GM21360 (cell line): ENCODE results near the gene DCC.

ENCODE experiments used
- ATAC-seq: cut with Tn5 transposase; IDR thresholded peaks from one replicate; pipeline ENCODE4 v1.9.1; 2021; ENCODE audit warnings: mild to moderate bottlenecking, moderate library complexity; ENCODE audit not compliant: unreplicated experiment

The DCC gene

DNA sequence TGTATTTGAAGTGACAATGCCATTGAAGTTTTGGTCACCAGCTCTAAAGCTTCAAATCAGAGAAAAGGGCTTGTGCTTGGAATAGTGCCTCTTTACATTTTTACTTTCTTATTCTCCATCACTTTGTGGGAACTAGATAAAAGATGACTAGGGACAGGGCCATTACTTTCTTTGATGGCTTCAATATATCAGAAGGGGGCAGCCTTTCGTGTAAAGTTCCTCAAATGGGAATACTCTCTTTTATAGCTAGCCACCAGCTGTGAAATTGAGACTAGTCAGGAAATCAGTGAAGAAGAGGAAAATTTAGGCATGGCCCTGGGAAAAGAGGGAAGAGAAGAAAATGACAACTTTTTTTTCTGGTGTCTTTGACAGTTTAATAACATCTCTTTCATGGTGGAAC, 242.5 kb downstream of the DCC start:
- ATAC-seq, result no peak

DNA sequence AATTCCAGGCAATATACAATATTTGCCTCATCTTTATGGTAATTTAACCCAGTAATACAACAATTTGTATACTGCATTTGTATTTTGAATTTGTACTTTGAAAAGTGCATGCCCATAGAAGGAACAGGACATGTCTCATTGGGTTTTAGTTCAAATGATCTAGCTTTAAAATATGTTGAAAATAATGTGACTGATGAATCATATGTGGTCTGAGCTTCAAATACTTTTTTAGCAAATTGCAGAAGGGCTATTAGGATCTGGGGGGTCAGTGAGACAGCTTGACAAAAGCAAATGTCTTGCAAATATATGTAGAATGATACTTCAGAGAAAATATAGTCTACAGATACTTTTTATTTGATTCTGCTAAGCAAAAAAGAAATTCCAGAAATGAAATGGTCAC, 248.9 kb downstream of the DCC start:
- ATAC-seq, result no peak

DNA sequence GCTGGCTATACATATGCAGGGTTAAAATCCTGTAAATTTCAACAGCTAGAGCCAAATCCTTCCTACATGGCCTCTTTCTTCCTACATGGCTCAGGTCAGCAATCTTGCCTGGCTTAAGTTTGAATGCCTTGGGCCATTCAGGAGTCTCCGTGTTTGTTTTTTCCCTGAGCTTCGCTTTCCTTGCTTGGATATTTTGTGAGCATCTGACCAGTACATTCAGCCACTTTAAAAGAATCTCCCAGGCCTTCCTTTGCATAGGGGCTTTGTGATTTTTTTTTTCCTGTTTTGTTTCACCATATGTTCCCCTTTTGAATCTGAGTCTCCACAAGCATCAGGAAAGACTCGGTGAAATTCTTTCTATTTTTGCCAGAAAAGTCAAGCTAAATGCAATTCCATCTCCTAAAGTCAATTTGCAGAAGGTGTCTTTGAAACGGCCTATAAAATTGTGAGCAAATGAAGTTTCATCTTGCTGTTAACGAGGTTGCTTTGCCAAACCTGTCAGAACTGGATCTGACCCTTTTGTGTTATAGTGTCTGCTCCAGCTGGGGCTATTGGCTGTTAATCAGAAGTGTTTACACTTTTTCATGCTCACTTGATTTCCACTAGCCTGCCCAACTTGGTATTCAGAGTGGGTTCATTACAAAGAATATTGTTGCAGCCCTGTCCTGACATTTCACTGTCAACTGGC, 256.9 kb downstream of the DCC start:
- no peak for ATAC-seq

DNA sequence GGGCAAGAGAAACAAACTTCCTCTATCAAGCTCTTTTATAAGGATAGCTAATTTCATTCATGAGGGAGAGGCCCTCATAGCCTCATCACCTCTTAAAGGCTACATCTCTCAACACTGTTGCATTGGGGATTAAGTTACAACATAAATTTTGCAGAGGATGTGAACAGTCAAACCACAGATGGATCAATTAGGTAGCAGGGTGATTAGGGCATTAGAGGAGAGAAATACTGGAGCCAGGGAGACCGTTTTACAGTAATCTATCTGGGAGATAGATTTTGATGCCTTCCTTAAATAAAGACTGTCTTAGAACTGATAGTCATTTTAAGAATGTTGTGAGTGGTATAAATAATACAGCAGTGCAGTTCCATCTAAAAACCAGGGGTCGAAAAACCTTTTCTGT, 258.9 kb downstream of the DCC start:
- ATAC-seq, result no peak

DNA sequence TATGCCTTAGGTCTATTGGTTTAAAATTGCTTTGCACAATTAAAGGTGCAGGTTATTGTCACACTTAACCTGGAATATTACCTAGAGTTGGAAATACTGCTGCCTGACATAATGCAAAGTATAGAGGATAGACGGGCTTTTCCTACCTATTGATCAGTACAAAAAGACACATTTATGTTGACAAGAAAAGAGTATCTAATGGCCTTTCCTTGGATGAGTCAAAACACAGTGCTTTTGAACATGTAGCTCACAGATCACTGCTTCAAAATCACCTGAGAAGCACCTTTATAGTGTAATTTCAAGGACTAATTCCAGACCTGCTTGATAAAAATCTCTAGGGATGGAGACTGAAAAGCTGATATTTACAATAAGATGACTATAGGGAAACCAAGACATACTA, 262.8 kb downstream of the DCC start:
- ATAC-seq, result no peak

DNA sequence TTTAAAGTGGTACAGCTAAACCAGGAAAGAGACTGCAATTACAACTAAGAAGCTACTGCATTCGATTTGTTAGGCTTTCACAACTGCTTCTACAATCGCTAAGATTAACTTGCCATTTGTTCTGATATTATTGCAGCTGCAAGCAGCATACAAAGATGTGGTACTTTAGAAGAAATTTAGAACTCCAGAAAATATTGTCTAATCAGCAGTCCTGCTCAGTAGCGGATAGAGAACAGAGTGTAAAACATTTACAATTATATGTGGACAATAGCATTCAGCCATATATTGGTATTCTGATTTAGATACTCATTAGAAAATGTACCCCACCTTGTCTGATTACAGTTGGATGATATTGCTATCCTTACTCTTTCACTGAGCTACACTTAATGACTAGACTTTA, 265.3 kb downstream of the DCC start:
- ATAC-seq, result no peak

DNA sequence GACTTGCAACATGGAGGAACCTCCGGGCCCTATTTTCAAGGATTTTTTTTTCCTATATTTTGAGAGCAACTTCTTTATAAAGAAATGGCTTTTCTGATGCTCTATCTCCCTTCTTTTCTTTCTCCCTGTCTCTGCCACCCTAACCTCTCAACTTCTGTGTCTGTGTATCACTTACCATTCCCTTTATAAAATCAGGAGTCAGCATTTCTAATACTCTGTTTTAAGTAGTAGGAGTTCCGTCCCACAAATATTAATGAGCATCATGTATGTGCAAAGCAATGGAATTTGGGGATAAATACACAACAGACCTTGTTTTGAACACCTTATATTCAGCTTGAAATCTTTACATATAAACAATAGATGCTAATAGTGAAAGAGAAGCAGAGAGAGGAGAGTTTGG, 268.0 kb downstream of the DCC start:
- no peak for ATAC-seq

DNA sequence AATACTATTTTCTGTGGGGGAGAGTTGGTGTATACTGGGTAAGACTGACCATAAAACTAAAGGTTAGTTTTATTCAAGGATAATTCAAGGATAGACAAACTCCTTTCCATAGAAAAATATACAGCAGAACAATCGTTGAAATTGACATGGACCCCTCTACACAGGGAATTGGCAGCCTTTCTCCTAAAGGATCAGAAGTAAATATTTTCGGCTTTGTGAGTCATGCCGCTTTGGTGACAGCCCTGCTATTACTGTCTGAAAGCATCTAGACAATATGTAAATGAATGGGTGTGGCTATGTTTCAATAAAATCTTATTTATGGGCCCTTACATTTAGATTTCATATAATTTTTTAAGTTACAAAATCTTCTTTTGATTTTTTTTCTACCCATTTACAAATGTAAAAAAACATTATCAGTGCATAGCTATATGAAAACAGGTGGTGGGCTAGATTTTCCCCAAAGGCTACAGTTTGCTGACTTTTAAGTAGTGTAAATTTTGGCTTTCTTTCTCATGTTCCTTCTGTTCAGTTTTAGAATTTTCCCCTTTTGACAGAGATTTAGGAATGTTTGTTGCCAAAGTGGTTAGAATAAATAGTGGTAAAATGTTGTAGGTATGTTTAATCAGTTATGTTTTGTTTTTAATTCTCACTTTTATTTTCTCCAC, 270.6 kb downstream of the DCC start:
- no peak for ATAC-seq

DNA sequence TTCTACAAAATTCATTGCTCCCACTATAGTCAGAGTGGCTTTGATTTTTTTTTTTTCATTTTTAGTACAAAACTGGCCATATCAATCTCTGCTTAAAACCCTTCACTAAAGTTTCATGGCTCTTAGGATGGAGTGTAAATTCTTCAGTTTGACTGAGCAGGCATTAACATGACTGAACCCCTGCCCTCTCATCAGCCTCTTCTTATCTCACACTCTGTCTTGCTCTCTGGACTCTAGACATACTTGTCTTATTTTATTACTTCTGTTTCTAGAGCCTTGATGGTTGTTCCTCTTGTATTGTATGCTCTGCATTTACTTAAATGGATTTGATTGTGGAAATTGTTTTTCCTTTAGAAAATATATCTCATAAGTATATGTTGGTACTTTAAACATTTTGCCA, 272.4 kb downstream of the DCC start:
- ATAC-seq, result no peak

DNA sequence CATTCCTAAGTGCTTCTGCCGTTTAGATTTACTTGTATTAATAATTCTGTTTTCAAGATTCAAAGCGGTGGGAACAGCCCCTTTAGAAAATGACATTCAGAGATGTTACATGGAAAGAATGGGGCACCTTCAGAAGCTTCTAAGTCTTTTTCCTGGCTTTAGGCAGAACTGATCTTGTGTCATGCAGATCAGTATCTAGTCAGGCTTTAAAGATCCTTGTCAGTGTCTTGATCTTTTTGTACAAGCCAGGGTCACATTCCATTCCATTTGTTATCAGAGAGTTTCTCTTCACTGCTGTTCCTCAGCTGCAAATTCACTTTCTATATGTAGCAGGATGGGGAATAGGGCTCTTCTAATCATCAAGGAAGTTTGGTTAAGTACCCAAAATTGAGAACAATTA, 275.3 kb downstream of the DCC start:
- no peak for ATAC-seq

DNA sequence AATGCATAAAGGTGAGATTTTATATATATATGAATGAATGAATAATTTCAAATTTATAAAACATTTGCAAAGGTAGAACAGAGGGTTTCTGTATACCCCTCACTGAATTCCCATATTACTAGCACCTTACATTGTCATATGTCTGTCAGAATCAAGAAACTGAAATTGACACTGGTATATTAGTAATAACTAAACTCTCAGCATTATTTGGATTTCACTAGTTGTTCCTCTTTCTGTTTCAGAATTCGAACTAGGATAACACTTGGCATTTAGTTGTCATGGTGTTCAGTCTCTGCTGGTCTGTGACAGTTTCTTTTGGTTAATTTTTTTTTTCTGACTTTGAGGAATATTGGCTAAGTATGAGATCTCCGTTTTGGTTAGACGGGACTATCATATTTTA, 275.9 kb downstream of the DCC start:
- ATAC-seq, result peak; percentile 71

DNA sequence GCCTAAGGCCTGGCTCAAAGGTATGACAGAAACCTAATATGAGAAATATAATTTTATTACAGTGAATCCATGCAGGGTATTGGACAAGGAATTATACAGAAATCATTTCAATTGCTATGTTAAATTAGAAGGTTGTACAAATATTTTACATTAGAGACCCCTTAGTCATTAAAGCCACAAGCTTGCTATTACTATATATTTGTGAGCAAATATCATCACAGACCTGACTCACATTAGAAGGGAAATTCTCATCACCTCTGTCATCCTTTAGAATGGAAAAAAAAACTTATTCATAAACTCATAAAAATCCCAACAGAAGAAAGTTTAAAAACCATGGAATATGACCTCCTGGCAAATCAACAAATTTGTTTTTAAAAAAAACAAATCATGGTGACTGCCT, 277.9 kb downstream of the DCC start:
- no peak for ATAC-seq

DNA sequence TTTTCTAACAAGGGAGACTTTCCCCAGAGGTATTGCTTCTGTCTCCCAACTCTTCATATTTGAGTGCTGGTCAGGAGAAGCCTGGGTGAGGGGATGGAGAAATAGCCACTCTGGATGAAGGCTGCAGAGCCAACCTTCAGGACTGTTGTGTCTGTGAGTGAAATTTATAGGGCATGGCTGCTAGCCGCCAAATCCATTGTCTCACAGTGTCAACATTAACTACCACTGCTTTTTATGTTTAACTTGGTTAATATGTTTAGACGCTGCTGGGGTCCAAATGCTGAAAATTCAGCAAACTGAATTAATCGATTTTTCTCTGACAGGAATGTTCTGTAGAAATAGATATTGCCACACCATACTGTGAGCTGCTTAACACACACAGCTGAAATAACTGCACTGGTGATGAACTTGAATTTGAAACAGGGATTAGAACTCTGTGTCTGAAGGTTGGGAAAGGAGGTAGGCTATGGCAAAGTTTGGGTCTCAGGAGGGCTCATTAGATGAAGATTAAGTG, 281.0 kb downstream of the DCC start:
- ATAC-seq, result no peak

DNA sequence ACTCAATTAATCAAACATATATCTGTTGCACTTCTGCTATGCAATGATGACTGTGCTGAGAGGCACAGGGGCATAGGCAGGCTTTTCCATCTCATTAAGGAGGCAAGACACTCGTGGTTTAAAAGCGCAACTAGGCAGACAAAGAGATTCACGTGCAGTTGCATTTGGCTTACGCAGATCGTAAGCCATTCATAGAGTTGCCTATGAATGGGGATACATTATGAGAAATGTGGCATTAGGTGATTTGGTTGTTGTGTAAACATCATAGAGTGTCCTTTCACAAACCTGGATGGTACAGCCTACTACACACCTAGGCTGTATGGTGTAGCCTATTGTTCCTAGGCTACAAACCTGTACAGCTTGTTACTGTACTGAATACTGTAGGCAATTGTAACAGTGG, 284.7 kb downstream of the DCC start:
- no peak for ATAC-seq

DNA sequence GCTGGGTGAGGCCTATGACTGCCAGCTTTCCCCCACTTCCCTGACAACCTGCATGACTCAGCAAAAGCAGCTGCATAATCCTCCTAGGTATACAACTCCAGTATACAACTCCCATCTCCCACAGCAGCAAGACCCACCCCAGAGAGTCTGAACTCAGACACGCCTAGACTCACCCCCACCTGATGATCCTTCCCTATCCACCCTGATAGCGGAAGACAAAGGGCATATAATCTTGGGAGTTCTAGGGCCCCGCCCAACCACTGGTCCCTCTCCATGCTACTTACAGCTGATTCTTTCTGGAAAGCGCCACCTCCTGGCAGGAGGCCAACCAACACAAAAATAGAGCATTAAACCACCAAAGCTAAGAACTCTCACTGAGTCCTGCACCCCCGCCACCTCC, 296.5 kb downstream of the DCC start:
- no peak for ATAC-seq

DNA sequence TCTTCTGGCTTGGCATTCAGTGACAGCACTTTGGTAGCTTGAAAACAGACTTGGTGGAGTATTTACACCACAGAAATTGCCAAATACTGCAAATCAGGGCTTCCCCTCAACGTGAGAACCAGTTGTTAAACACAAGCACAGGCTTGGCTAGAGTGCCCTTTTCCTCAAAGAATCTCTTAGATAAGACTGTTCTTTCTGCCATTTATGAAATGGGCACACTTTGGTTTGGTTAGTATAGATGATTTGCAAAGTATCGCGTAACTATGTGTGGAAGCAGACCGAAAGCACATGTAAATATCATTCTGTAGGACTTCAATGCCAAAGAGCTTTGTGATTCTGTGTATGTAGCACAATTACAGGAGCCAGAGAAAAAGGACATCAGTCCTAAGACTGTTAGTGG, 308.2 kb downstream of the DCC start:
- no peak for ATAC-seq

DNA sequence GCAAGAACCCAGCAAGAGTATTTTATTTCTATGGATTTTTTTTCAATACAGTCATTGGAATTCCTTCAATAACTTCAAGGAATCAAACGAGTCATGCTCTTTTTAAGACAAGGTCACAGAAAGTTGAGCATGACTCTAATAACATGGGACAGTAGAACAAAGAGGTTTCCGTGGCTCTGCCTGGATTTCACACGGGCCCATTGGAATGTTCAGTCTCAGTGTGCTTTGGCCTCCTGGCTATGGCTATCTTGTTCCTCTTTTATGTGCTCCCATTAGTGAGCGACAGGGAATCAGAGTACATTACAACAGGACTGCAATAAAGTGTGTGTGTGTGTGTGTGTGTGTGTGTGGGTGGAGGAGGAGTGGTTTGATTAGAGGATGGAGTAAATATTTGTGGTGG, 312.4 kb downstream of the DCC start:
- no peak for ATAC-seq

DNA sequence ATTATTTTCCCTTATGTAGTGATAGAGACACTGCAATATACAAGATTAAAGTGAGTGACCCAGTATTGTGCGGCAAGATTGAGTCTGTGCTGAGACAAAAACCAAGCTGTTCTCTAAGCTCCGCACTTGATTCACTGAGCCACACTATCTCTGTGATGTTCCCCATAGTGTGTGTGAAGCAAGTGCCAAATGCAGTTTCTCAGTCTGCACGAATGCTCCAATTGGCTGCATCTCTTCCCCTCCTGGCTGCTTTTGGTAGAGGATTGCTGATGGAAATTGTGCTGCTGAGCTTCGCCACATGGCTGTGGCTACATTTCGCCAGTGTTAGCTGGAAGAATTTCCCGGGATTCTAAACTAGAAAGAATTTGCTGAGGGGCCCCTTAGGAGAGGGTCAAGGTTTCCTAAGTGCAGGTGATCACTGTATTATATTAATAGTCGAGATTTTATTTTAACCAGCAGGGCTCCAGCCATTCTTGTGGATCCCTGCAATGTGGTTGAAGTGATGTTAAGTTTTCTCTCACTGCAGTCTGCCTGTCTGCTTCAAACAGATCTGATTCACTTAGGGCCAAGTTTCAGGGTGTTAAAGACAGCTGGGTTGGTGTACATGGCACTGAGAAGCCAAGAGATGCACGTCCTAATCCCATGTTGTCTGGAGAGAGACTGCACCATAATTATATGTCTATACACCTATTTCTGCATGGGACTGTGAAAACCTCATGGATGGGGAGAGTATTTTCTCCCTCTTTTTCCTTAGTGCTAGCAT, 317.2 kb downstream of the DCC start:
- ATAC-seq, result no peak

DNA sequence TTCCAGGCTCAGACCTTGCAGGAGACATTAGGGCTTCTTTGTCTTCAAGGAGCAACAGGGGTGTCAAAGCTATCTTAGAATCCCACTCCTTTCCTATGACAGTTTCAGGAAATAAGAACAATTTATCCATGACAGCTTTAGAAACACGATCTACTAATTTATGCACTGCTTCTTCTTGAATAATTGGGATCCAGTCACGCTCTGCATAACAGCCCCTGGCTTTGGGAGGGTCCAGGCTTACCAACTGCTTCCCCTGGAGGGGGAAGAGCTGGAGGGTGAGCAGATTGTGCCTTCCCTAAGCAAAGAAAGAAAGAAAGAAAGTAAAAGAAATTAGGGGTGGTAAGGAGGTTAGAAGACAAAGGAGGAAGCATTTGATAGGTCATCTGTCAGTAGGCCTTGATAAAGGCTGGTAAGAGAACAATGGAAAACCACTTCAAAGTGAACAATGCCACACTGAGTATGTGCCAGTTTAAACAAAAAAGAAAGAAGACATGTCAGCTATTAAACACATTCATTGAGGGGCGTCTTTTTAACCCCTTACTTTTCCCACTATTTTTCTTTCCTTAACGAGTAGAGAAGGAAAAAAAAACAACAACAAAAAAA, 327.6 kb downstream of the DCC start:
- ATAC-seq, result no peak

DNA sequence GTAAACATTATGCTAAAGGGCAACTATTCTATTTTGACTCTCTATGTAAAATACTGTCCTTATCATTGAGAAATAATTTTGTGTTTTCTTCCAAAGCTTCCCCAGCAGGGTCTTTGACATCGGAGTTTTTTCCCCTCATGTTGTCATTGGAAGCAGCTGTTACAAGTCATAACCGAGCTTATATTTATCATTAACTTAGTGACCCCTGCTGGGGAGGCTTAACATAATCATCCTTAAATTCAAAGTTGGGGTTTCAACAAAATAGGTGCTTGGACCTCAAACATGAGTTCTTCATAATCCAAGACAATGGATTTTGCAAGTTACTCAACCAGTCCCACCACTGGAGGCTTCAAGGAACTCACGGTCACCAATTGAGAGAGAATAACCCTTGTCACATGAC, 330.9 kb downstream of the DCC start:
- no peak for ATAC-seq

DNA sequence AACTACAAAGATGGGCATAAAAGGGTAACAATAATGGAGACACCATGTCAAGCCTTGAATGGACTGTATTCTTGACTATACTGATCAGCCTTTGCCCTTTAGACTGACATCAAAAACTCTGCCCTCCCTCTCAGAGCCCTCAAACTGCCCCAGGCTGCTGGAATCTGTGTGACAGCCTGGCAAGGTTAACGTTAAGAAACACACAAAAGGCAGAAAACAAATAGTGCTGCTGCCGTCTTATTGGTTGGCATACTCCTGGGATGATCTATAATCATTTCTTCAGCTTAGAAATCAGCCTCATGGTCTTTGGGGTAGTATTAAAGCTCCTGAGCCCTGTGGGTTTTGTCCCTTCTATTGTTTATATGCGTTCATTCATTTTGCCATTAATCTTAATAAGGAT, 338.0 kb downstream of the DCC start:
- ATAC-seq, result no peak

DNA sequence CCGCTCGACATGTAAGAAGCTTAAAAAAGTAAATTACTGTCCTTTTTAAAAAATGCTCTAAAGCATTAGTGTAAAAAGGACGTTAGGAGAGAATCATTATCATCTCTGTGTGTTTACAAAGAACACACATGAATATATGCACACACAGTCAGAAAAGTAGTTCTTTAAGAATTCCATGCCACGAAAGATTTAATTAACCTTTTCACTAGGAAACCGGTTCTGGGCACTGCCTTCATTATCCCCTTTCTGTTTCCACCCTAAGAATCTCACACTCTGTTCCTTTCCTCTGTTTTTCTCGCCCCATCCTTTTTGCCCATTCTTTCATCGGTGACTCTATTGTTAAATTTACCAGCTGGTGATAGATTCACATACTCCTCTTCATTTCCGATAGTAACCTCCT, 338.6 kb downstream of the DCC start:
- ATAC-seq, result no peak
